Activated CD4-positive, CD25-positive, alpha-beta regulatory T cell (primary cell): ENCODE results near the gene ADAMTS13.

ENCODE experiments used
- DNase-seq, 4 experiments: peaks; one replicate each; lab custom pipeline; 2025; lab: John Stamatoyannopoulos, UW

The ADAMTS13 gene

DNA sequence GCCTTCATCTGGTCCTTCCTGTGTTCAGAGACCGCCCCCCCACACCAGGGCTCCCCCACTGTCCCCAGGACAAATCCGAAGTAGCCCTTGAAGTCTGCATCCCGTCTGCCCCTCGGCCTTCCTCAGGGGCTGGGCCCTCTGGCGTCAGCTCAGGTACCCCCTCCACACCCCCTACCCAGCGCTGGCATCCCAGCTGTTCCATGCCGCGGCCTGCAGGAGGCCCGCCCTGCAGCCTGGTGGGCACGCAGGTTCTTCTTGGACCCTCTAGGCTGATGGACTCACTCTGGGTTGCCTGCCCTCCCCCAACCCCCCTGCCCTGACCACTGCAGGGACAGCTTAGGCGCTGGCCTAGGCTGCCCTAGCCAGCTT is 50.1 kb downstream of the ADAMTS13 start:
- DNase-seq, result no peak

DNA sequence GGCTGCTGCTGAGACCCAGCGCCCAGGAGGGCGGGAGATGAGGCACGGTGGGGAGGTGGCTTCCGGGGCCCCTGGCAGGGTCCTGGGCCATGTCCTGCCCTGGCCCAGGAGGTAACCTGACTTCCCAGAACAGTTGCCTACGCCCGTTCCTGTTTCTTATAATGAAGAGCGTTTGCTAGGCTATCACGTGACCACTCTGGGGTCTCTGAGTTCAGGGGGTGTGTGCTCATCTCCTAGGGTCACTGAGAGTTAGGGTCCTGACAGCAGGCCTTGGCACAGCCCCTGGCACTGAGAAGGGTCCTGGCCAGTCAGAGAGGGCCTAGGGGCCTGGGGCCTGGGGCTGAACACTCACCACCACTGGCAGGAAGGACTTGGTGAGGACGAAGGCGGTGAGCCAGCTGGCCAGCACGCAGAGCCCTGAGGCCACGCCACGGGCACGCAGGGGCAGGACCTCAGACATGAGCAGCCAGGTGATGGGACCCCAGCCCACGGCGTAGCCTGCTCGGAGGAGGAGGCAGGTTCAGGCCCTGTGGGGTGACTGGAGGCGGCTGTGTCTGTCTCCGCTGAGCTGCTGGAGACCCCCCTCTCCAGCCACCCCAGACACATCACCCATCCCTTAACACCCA is 50.7 kb downstream of the ADAMTS13 start:
- DNase-seq, result no peak

GRCh38 chr9:133473743-133474142 is 51.6 kb downstream of the ADAMTS13 start:
- no peak for DNase-seq

- DNase-seq, result no peak
Observed at GRCh38 chr9:133474215-133474614, 52.0 kb downstream of the ADAMTS13 start.

- DNase-seq, result no peak
Observed at GRCh38 chr9:133474853-133475252, 52.7 kb downstream of the ADAMTS13 start.

DNA sequence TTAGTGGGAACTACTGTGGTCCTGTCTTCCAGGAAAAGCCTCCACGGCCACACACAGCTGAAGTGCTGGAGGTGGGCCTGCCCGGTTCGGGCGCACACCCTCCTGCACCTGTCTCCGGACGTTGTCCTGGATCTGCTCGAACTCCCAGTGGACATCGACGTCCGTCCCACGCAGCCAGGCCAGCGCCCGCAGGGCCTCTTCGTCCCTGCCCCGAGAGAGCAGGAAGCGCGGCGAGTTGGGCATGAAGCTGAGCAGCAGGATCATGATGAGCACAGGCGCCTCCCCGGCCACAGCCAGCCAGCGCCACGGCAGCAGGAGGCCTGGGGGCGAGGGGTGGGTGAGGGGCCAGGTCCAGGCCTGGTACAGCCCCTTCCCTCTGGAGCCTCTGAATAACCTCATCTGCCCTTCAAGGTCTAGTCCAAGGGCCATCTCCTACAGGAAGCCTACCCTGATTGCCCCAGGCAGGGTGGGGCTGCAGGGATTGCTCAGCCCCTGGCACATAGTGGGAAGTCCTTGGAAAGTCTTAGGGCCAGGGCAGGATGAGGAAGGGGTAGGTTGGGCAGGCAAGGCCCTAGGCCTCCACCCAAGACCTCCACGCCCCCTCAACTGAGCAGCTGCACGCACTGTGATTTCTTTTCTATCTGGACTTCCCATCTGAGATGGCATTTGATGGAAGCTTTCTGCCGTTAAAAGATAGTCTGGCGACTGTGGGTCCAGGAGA is 53.3 kb downstream of the ADAMTS13 start:
- no peak for DNase-seq

GRCh38 chr9:133476036-133476931 is 54.1 kb downstream of the ADAMTS13 start:
- DNase-seq, result no peak

DNA sequence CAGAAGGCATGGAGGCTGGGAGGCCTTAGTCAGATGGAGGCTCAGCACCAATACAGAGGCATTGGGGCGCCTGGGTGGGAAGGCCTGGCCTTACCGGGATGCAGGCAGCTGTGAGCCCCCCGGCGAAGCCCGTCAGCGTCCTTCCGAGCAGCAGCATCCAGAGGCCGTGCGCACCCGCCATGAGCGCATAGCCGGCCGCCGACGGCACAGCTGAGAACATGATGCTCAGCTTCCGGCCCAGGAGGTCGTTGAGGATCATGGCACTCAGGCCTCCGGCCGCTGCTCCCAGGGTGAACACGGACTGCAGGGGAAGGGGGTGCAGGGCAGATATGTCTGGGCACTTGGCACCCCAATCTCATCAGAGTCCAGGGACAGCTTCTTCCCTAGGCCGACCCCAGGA is 54.8 kb downstream of the ADAMTS13 start:
- DNase-seq, result no peak

- no peak for DNase-seq
Observed at GRCh38 chr9:133477461-133477860, 55.3 kb downstream of the ADAMTS13 start.

- DNase-seq, result no peak
Observed at GRCh38 chr9:133477992-133478850, 56.1 kb downstream of the ADAMTS13 start.

DNA sequence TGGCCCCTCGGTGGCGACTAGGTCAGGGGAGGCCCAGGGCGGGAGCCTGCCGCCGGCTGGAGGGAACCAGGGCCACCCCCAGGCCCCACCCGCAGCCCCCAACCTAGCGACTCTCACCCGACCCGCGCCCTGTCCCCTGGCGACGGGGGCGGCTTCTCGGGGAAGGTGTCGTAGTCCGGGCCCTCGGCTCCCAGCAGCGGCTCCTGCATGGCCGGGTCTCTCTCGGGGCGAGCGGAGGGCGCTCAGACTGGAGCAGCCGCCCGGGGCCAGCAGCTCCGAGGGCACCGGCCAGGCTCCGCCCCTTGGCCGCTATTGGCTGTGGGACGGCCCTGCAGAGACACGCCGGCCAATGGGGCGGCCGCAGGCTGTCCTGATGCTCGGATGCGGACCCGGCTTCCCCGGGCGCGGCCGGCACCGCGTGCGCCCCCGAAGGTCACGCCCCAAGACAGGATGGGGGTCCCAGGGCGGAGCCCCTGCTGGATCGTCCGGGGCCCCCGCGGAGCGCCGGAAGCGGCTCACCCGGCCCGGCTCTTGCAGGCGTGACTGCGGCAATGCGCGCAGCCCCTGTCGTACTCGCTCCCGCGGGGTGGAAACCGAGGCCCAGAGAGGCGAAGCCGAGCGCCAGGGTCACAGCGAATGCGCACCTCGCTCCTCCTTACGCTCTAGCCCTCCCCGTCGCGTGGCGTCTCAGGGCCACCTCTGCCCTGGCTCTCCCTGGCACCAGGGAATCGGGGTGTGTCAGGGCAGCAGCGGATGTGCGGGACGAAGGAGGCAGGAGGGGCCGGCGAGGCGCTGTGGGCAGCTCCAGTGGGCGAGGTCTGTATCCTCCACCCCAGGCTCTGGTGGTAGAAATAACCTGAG is 56.9 kb downstream of the ADAMTS13 start, which contains the start of gene SLC2A6:
Gene SLC2A6 (minus strand): TSS at position 249 of the 861 bp plus-strand sequence. CDS start 40 bp downstream, at position 209.
- peak; percentile 52 to 65 (median 64) for DNase-seq

- no peak for DNase-seq
Observed at GRCh38 chr9:133483611-133484010, 61.4 kb downstream of the ADAMTS13 start.

GRCh38 chr9:133484671-133485437 is 62.7 kb downstream of the ADAMTS13 start:
- no peak for DNase-seq

- no peak for DNase-seq
Observed at GRCh38 chr9:133485531-133486260, 63.5 kb downstream of the ADAMTS13 start.

DNA sequence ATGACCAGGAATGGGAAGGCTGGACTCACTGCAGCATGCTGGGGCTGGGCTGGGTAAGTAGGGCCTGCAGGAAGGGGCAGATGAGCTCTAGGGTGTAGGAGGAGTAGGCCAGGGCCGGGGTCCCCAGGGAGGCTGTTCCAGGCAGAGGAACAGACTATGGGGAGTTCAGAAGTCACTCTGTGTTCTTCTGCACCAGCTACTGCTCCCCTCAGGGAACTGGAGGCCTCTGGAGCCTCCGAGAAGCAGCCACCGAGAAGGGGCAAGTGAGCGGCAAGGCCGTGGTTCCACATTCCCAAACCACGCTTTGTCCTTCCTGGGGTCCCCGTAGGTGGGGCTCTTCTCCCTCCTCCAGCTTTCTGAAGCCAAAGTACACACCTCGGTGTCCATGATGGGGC is 65.2 kb downstream of the ADAMTS13 start:
- DNase-seq, result no peak

- DNase-seq, result no peak
Observed at GRCh38 chr9:133488686-133489252, 66.6 kb downstream of the ADAMTS13 start.

DNA sequence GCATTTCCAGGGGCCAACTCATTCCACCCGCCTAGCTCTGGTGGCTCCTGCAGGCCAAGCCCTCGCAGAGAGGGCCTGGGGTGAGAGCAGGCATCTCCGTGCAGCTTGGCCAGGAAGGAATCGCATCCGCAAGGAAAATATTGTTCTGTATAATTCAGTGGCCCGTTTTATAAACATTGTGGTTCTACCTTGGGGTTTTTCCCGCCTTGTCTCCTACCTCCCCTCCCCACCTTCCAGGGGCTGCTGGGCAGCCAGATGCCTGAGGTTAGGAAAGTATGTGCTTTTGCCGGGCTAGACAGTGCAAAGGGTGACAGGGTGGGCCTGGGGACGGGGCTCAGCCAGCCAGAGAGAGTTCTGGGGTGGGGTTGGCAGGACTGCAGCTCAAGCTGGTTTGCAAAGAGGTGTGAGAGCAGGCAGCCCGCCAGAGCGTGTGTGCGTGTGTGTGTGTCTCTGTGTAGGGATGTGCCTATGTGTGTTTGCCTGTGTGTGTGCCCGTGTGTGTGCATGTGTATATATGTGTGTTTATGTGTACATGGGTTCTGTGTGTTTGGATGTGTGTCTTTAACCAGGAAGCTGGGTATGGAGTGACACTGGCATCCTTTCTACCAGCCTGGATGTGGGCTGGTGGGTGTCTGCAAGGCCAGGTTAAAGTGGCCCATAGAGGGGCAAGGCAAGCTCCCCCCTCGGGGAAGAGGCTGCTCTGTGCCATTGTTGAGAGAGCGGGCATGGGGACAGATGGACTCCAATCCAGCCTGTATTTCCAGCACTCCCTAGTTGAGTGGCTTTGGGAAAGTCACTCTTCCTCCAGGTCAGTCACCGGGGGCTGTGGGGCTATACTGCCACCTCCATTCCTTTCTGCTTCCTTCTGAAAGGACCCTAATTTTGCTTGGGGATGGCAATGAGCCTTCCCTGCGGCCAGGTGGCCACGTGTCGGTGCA is 67.4 kb downstream of the ADAMTS13 start:
- DNase-seq, result no peak

DNA sequence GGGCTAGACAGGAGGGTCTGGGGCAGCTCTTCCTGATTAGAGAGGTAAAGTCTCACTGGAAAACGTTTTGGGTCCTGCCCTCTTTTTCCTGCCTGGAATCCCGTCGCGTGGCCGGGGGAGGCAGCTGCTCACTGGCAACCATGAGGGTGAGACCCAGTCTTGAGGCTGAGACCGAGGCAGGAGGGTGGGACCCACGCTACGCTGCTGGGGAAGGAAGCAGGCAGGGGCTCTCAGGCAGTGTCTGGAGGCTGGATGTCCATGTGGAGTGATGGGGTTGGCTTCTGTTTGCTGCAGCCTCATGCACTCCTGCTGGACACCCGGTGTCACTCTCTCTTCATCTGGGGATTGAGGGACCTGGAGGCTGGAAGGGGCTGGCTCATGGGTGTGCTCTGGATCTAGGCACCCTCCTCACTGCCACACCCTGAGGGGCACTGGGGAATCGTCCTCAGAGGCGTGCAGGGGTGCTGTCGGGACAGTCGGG is 68.1 kb downstream of the ADAMTS13 start:
- no peak for DNase-seq
